ENCODE results near the gene AJM1. TPM values are rescaled to one million over a fixed set of nuclear protein-coding genes. Genes with fewer than 3 reads are reported as not detected.

Gene AJM1
- total RNA-seq, 1 donor from 2014 or later, result 4.4 TPM

- no peak overlapping the region for H3K4me3 Mint-ChIP-seq (ENCODE audit: unreplicated experiment)
- TF ChIP-seq, protein P1, sequence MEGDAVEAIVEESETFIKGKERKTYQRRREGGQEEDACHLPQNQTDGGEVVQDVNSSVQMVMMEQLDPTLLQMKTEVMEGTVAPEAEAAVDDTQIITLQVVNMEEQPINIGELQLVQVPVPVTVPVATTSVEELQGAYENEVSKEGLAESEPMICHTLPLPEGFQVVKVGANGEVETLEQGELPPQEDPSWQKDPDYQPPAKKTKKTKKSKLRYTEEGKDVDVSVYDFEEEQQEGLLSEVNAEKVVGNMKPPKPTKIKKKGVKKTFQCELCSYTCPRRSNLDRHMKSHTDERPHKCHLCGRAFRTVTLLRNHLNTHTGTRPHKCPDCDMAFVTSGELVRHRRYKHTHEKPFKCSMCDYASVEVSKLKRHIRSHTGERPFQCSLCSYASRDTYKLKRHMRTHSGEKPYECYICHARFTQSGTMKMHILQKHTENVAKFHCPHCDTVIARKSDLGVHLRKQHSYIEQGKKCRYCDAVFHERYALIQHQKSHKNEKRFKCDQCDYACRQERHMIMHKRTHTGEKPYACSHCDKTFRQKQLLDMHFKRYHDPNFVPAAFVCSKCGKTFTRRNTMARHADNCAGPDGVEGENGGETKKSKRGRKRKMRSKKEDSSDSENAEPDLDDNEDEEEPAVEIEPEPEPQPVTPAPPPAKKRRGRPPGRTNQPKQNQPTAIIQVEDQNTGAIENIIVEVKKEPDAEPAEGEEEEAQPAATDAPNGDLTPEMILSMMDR (IDR thresholded peaks at IDR 0.05), result no peak
- H3K9me3 Mint-ChIP-seq (ENCODE audit: unreplicated experiment), result no peaks in the 10 kb centered on the region
- H3K4me1 Mint-ChIP-seq (ENCODE audit: unreplicated experiment), result no peaks in the 10 kb centered on the region
- H3K27me3 Mint-ChIP-seq (ENCODE audit: unreplicated experiment), result no peaks in the 10 kb centered on the region
- H3K36me3 Mint-ChIP-seq (ENCODE audit: unreplicated experiment), result peaks cover 7% of the 10 kb centered on the region
- DNase-seq (ENCODE audit: extremely low spot score, unreplicated experiment), result no peak
- H3K27ac Mint-ChIP-seq (ENCODE audit: unreplicated experiment), result no peak overlapping the region
These were observed 15.3 kb upstream of the AJM1 start for GRCh38 chr9:136826703-136827582.

- Mint-ChIP-seq H3K36me3 (ENCODE audit: unreplicated experiment) (peaks cover 11% of the 10 kb centered on the region), H3K9me3 (ENCODE audit: unreplicated experiment) (no peaks in the 10 kb centered on the region), H3K4me1 (ENCODE audit: unreplicated experiment) (no peaks in the 10 kb centered on the region), H3K4me3 (ENCODE audit: unreplicated experiment) (no peak overlapping the region), H3K27ac (ENCODE audit: unreplicated experiment) (no peak overlapping the region), H3K27me3 (ENCODE audit: unreplicated experiment) (no peaks in the 10 kb centered on the region)
- TF ChIP-seq, protein P1 (IDR thresholded peaks at IDR 0.05), result no peak
- no peak for DNase-seq (ENCODE audit: extremely low spot score, unreplicated experiment)
These were observed 14.3 kb upstream of the AJM1 start for GRCh38 chr9:136827794-136828473.

GRCh38 chr9:136828474-136829140, 13.7 kb upstream of the AJM1 start:
- no peaks in the 10 kb centered on the region for H3K4me1 Mint-ChIP-seq (ENCODE audit: unreplicated experiment)
- no peaks in the 10 kb centered on the region for H3K27me3 Mint-ChIP-seq (ENCODE audit: unreplicated experiment)
- H3K27ac Mint-ChIP-seq (ENCODE audit: unreplicated experiment), result no peak overlapping the region
- H3K9me3 Mint-ChIP-seq (ENCODE audit: unreplicated experiment), result no peaks in the 10 kb centered on the region
- no peak overlapping the region for H3K4me3 Mint-ChIP-seq (ENCODE audit: unreplicated experiment)
- H3K36me3 Mint-ChIP-seq (ENCODE audit: unreplicated experiment), result peaks cover 11% of the 10 kb centered on the region
- TF ChIP-seq, protein P1 (IDR thresholded peaks at IDR 0.05), result no peak
- DNase-seq (ENCODE audit: extremely low spot score, unreplicated experiment), result no peak

DNA sequence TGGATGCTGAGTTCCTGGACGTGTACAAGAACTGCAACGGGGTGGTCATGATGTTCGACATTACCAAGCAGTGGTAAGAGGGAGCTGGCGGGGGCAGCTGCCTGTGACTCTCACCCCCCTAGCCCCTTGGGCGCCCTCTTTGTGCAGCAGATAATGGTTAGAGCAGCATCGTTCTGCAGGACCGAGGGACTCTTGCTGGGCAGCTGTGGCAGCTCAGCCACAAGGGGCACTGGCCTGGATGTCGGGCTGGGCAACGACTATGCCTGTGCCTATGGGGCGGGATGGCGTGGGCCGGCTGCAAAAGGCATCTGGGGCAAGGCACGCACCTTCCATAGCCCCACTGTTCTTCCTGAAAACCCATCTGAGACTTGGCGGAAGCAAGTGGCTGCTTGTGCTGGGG, 12.9 kb upstream of the AJM1 start:
- Mint-ChIP-seq H3K27ac (ENCODE audit: unreplicated experiment) (no peak overlapping the region), H3K36me3 (ENCODE audit: unreplicated experiment) (peaks cover 18% of the 10 kb centered on the region), H3K9me3 (ENCODE audit: unreplicated experiment) (no peaks in the 10 kb centered on the region), H3K27me3 (ENCODE audit: unreplicated experiment) (no peaks in the 10 kb centered on the region), H3K4me1 (ENCODE audit: unreplicated experiment) (no peaks in the 10 kb centered on the region), H3K4me3 (ENCODE audit: unreplicated experiment) (no peak overlapping the region)
- TF ChIP-seq, protein P1 (IDR thresholded peaks at IDR 0.05), result no peak
- DNase-seq (ENCODE audit: extremely low spot score, unreplicated experiment), result no peak

Data from osteocyte (in vitro differentiated cells).